ENCODE measurements around the gene EXOC6B. TPM values are rescaled to one million over a fixed set of nuclear protein-coding genes. Genes with fewer than 3 reads are reported as not detected.
"Not testable (repeated sequence)": the region's sequence is repeated elsewhere in the genome, so short reads cannot be mapped to it uniquely, and the experiment has no call there.

EXOC6B gene
- total RNA-seq, 2 experiments from 2014 or later, result 16.9 to 17.5 TPM

GRCh38 chr2:72496479-72496878 lies 329.4 kb downstream of the EXOC6B start:
- Histone ChIP-seq H3K27ac (ENCODE audit: low read depth in 1 of 2, low read length in 2 of 2) (no peak overlapping the region), H3K9me3 (ENCODE audit: control insufficient read depth in 1 of 2, insufficient read depth in 1 of 2, low read length in 2 of 2) (no peaks in the 10 kb centered on the region), H3K36me3 (ENCODE audit: insufficient read depth, low read length) (no peaks in the 10 kb centered on the region), H3K27me3 (ENCODE audit: control insufficient read depth in 1 of 2, insufficient read depth in 2 of 2, low read length in 2 of 2) (no peaks in the 10 kb centered on the region), H3K4me3 (ENCODE audit: low read length) (no peak overlapping the region), H3K4me1 (ENCODE audit: insufficient read depth, low read length) (no peaks in the 10 kb centered on the region)
- Mint-ChIP-seq H3K27me3 (no peaks in the 10 kb centered on the region), H3K27ac (no peak overlapping the region), H3K4me1 (ENCODE audit: low read depth) (no peaks in the 10 kb centered on the region), H3K4me3 (no peak overlapping the region), H3K36me3 (ENCODE audit: low read depth) (peaks cover 72% of the 10 kb centered on the region), H3K9me3 (no peaks in the 10 kb centered on the region)
- TF ChIP-seq, protein P1, sequence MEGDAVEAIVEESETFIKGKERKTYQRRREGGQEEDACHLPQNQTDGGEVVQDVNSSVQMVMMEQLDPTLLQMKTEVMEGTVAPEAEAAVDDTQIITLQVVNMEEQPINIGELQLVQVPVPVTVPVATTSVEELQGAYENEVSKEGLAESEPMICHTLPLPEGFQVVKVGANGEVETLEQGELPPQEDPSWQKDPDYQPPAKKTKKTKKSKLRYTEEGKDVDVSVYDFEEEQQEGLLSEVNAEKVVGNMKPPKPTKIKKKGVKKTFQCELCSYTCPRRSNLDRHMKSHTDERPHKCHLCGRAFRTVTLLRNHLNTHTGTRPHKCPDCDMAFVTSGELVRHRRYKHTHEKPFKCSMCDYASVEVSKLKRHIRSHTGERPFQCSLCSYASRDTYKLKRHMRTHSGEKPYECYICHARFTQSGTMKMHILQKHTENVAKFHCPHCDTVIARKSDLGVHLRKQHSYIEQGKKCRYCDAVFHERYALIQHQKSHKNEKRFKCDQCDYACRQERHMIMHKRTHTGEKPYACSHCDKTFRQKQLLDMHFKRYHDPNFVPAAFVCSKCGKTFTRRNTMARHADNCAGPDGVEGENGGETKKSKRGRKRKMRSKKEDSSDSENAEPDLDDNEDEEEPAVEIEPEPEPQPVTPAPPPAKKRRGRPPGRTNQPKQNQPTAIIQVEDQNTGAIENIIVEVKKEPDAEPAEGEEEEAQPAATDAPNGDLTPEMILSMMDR (IDR thresholded peaks at IDR 0.05), result no peak
- intact Hi-C loops (cut with DNase I, micrococcal nuclease), result no loop called here
- ChIA-PET CTCF (no interaction called here), POLR2A (no interaction called here)
- no peak for DNase-seq
- no peak for ATAC-seq (ENCODE audit: poor library complexity)

GRCh38 chr2:72494392-72494791 lies 331.4 kb downstream of the EXOC6B start:
- POLR2A ChIA-PET, result no interaction called here

DNA sequence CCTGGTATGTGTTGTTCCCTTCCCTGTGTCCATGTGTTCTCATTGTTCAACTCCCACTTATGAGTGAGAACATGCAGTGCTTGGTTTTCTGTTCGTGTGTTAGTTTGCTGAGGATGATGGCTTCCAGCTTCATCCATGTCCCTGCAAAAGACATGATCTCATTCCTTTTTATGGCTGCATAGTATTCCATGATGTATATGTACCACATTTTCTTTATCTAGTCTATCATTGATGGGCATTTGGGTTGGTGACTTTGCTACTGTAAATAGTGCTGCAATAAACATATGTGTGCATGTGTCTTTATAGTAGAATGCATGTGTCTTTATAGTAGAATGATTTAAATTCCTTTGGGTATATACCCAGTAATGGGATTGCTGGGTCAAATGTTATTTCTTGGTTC lies 341.2 kb downstream of the EXOC6B start:
- H3K4me1 Mint-ChIP-seq (ENCODE audit: low read depth); H3K27me3 ChIP-seq (ENCODE audit: control insufficient read depth in 1 of 2, insufficient read depth in 2 of 2, low read length in 2 of 2); H3K36me3 ChIP-seq (ENCODE audit: insufficient read depth, low read length); H3K27me3 Mint-ChIP-seq; H3K27ac ChIP-seq (ENCODE audit: low read depth in 1 of 2, low read length in 2 of 2); POLR2A ChIA-PET; H3K27ac Mint-ChIP-seq; intact Hi-C loops (cut with DNase I, micrococcal nuclease); ATAC-seq (ENCODE audit: poor library complexity); H3K4me3 ChIP-seq (ENCODE audit: low read length); H3K4me3 Mint-ChIP-seq; DNase-seq; H3K9me3 ChIP-seq (ENCODE audit: control insufficient read depth in 1 of 2, insufficient read depth in 1 of 2, low read length in 2 of 2); H3K4me1 ChIP-seq (ENCODE audit: insufficient read depth, low read length); CTCF ChIA-PET: not testable (repeated sequence)
- Mint-ChIP-seq H3K9me3 (peaks cover 26% of the 10 kb centered on the region), H3K36me3 (ENCODE audit: low read depth) (peaks cover 94% of the 10 kb centered on the region)

More at GRCh38 chr2:72494392-72494791, 331.4 kb downstream of the EXOC6B start:
- Mint-ChIP-seq H3K4me1 (ENCODE audit: low read depth) (no peaks in the 10 kb centered on the region), H3K4me3 (no peak overlapping the region), H3K36me3 (ENCODE audit: low read depth) (peaks cover 89% of the 10 kb centered on the region), H3K27me3 (no peaks in the 10 kb centered on the region), H3K9me3 (no peaks in the 10 kb centered on the region), H3K27ac (no peak overlapping the region)
- CTCF ChIA-PET, result no interaction called here
- Histone ChIP-seq H3K27me3 (ENCODE audit: control insufficient read depth in 1 of 2, insufficient read depth in 2 of 2, low read length in 2 of 2) (no peaks in the 10 kb centered on the region), H3K36me3 (ENCODE audit: insufficient read depth, low read length) (no peaks in the 10 kb centered on the region), H3K9me3 (ENCODE audit: control insufficient read depth in 1 of 2, insufficient read depth in 1 of 2, low read length in 2 of 2) (no peaks in the 10 kb centered on the region), H3K27ac (ENCODE audit: low read depth in 1 of 2, low read length in 2 of 2) (no peak overlapping the region), H3K4me1 (ENCODE audit: insufficient read depth, low read length) (no peaks in the 10 kb centered on the region), H3K4me3 (ENCODE audit: low read length) (no peak overlapping the region)
- DNase-seq (no peak), ATAC-seq (ENCODE audit: poor library complexity) (no peak)
- intact Hi-C loops (cut with DNase I, micrococcal nuclease), result no loop called here
- TF ChIP-seq, protein P1 (IDR thresholded peaks at IDR 0.05), result no peak

DNA sequence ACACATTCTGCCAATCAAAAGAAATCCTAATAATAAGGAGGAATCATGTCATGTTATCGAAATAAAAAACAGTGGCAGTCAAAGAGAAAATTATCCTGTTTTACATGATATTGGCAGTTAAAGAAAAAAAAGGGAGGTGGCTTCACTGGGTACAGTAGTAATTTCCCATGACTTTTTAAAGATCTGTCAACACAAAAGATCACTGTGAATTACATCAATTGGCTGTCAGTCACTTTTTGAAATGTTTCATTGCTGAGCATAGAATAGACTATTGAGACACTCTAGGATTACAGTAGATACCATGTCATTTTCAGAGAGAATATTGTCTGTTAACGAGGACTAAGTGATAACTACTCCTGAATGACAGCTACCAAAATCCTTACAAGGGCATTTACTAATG lies 342.5 kb downstream of the EXOC6B start:
- Mint-ChIP-seq H3K36me3 (ENCODE audit: low read depth) (peaks cover 96% of the 10 kb centered on the region), H3K4me1 (ENCODE audit: low read depth) (no peaks in the 10 kb centered on the region), H3K27me3 (no peaks in the 10 kb centered on the region), H3K4me3 (no peak overlapping the region), H3K9me3 (peaks cover 28% of the 10 kb centered on the region), H3K27ac (no peak overlapping the region)
- ChIA-PET POLR2A (no interaction called here), CTCF (no interaction called here)
- TF ChIP-seq, protein P1 (IDR thresholded peaks at IDR 0.05), result no peak
- H3K4me3 ChIP-seq (ENCODE audit: low read length), result no peak overlapping the region
- H3K4me1 ChIP-seq (ENCODE audit: insufficient read depth, low read length), result no peaks in the 10 kb centered on the region
- intact Hi-C loops (cut with DNase I, micrococcal nuclease), result no loop called here
- H3K27ac ChIP-seq (ENCODE audit: low read depth in 1 of 2, low read length in 2 of 2), result no peak overlapping the region
- no peaks in the 10 kb centered on the region for H3K27me3 ChIP-seq (ENCODE audit: control insufficient read depth in 1 of 2, insufficient read depth in 2 of 2, low read length in 2 of 2)
- ATAC-seq (ENCODE audit: poor library complexity), result no peak
- peaks cover 4% of the 10 kb centered on the region for H3K36me3 ChIP-seq (ENCODE audit: insufficient read depth, low read length)
- peaks cover 0 to 9% of the 10 kb centered on the region in 2 experiments for H3K9me3 ChIP-seq (ENCODE audit: control insufficient read depth in 1 of 2, insufficient read depth in 1 of 2, low read length in 2 of 2)
- DNase-seq, result no peak
